Left ventricle myocardium inferior (tissue), 1 donor: ENCODE results near the gene EP400. TPM values are rescaled to one million over a fixed set of nuclear protein-coding genes. Genes with fewer than 3 reads are reported as not detected.

ENCODE experiments used
- DNase-seq: peaks from one replicate; pipeline ENCODE4 v3.0.0-alpha.2; 2020
- H3K27ac ChIP-seq: fragments of 200-600 bp; replicated peaks from 2 replicates; pipeline ENCODE4 v1.8.0; 2021
- H3K27me3 ChIP-seq: fragments of 200-600 bp; 2 replicates; pipeline ENCODE4 v1.8.0; 2021; ENCODE audit warnings: low read depth
- H3K36me3 ChIP-seq: fragments of 200-600 bp; 2 replicates; pipeline ENCODE4 v1.8.0; 2021
- H3K4me1 ChIP-seq: fragments of 200-600 bp; 2 replicates; pipeline ENCODE4 v1.8.0; 2021
- H3K4me3 ChIP-seq: fragments of 200-600 bp; 2 replicates; pipeline ENCODE4 v1.8.0; 2021; ENCODE audit warnings: mild to moderate bottlenecking, moderate library complexity
- H3K9me3 ChIP-seq: fragments of 200-600 bp; replicated peaks from 2 replicates; pipeline ENCODE4 v1.8.0; 2021
- CTCF ChIP-seq: fragments of 200-600 bp; IDR thresholded peaks from 2 replicates; pipeline ENCODE4 v1.8.0; 2021; ENCODE audit warnings: antibody characterized with exemption, mild to moderate bottlenecking, borderline replicate concordance
- intact Hi-C: fragments of 100-400 bp; cut with micrococcal nuclease; formaldehyde crosslinking; loops from one replicate; pipeline ENCODE4 v1.11.0; 2022
- total RNA-seq: library from RNA; stranded (reverse); fragmentation: NEBNext Ultra II Directional; extraction: Animal tissue kit (Norgen Biotek cat#: 25700); gene quantifications from one replicate; pipeline ENCODE4 v1.2.1, GENCODE V29; 2021
- donor health status: DM: no; HTN: yes; CAD: no; lungs with severe emphysema.

The EP400 gene
- total RNA-seq, 1 donor from 2014 or later, result 15.3 TPM

GRCh38 chr12:132021031-132021871, 71.5 kb downstream of the EP400 start:
- H3K9me3 ChIP-seq, result no peaks in the 10 kb centered on the region
- TF ChIP-seq CTCF, result no peak
- no peak overlapping the region for H3K27ac ChIP-seq
- peaks cover 93% of the 10 kb centered on the region for H3K36me3 ChIP-seq
- DNase-seq, result no peak
- intact Hi-C loops, result no loop called here
- H3K27me3 ChIP-seq, result no peaks in the 10 kb centered on the region
- H3K4me3 ChIP-seq, result no peak overlapping the region
- H3K4me1 ChIP-seq, result peaks cover 7% of the 10 kb centered on the region

- Histone ChIP-seq H3K4me3 (no peak overlapping the region), H3K27ac (no peak overlapping the region), H3K27me3 (no peaks in the 10 kb centered on the region), H3K4me1 (peaks cover 7% of the 10 kb centered on the region), H3K36me3 (peaks cover 94% of the 10 kb centered on the region), H3K9me3 (no peaks in the 10 kb centered on the region)
- intact Hi-C loops, result no loop called here
- DNase-seq, result no peak
- TF ChIP-seq CTCF, result no peak
Observed at GRCh38 chr12:132021965-132022364, 72.2 kb downstream of the EP400 start.

GRCh38 chr12:132023658-132024057, 73.9 kb downstream of the EP400 start:
- Histone ChIP-seq H3K36me3 (peaks cover 94% of the 10 kb centered on the region), H3K27ac (no peak overlapping the region), H3K9me3 (no peaks in the 10 kb centered on the region), H3K4me3 (no peak overlapping the region), H3K27me3 (no peaks in the 10 kb centered on the region), H3K4me1 (peaks cover 7% of the 10 kb centered on the region)
- TF ChIP-seq CTCF, result no peak
- DNase-seq, result peak; percentile 57
- intact Hi-C loops, result no loop called here

GRCh38 chr12:132024758-132025157, 75.0 kb downstream of the EP400 start:
- H3K4me3 ChIP-seq, result no peak overlapping the region
- H3K4me1 ChIP-seq, result peaks cover 8% of the 10 kb centered on the region
- H3K27me3 ChIP-seq, result no peaks in the 10 kb centered on the region
- no peak overlapping the region for H3K27ac ChIP-seq
- peaks cover 94% of the 10 kb centered on the region for H3K36me3 ChIP-seq
- intact Hi-C loops, result no loop called here
- H3K9me3 ChIP-seq, result no peaks in the 10 kb centered on the region
- TF ChIP-seq CTCF, result no peak
- no peak for DNase-seq

GRCh38 chr12:132025526-132025925, 75.8 kb downstream of the EP400 start:
- Histone ChIP-seq H3K36me3 (peaks cover 94% of the 10 kb centered on the region), H3K27ac (no peak overlapping the region), H3K4me1 (peaks cover 13% of the 10 kb centered on the region), H3K4me3 (no peak overlapping the region), H3K27me3 (no peaks in the 10 kb centered on the region), H3K9me3 (no peaks in the 10 kb centered on the region)
- no peak for DNase-seq
- no peak for TF ChIP-seq CTCF
- intact Hi-C loops, result no loop called here
